ENCODE data around the gene ARFRP1.

ARFRP1 gene

GRCh38 chr20:63743210-63743970, 35.6 kb upstream of the ARFRP1 start:
- no peak for DNase-seq (ENCODE audit: low read depth)

DNA sequence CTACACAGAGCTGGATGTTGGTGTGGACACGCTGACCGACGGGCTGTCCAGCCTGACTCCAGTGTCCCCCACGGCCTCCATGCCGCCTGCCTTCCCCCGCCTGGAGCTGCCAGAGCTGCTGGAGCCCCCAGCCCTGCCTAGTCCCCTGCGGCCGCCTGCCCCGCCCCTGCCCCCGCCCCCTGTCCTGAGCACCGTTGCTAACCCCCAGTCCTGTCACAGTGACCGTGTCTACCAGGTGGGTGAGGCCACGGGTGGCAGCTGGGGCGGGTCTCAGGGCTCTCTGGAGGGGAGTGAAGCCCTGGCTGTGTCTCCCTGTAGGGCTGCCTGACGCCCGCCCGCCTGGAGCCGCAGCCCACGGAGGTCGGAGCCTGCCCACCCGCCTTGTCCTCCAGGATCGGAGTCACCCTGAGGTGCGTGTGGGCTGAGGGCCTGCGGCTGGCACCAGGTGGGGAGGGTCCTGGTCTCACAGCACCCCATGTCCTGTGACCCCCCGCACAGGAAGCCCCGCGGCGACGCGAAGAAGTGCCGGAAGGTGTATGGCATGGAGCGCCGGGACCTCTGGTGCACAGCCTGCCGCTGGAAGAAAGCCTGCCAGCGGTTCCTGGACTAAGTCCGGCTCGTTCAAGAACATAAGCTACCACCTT, 34.7 kb upstream of the ARFRP1 start:
- DNase-seq (ENCODE audit: low read depth): no peak

GRCh38 chr20:63741676-63742380, 34.1 kb upstream of the ARFRP1 start:
- no peak for DNase-seq (ENCODE audit: low read depth)

GRCh38 chr20:63741354-63741675, 33.5 kb upstream of the ARFRP1 start:
- no peak for DNase-seq (ENCODE audit: low read depth)

GRCh38 chr20:63740627-63741353, 33.0 kb upstream of the ARFRP1 start:
- no peak for DNase-seq (ENCODE audit: low read depth)

DNA sequence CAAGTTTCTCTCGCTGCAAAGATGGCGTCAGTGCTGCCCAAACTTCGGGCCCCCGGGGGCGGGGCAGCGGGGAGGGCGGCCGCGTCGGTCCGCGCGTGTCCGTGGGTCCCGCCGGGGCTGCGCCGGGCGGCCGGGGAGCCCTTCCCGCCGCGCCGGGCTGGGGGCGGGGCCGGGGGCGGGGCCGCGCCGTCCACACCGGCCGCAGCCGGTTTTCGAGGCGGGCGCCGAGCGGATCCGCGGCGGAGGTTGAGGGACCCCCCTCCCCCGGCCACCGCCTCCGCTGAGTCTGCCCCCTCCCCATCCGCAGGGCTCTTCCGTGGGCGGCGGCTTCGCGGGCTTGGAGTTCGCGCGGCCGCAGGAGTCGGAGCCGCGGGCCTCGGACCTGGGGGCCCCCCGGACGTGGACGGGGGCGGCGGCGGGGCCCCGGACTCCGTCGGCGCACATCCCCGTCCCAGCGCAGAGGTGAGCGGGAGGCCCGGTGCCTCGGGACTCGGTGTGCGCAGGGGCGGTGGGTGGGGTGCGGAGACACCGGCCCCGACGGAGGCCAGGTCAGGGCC, 32.4 kb upstream of the ARFRP1 start:
- peak; percentile 48 for DNase-seq (ENCODE audit: low read depth)

DNA sequence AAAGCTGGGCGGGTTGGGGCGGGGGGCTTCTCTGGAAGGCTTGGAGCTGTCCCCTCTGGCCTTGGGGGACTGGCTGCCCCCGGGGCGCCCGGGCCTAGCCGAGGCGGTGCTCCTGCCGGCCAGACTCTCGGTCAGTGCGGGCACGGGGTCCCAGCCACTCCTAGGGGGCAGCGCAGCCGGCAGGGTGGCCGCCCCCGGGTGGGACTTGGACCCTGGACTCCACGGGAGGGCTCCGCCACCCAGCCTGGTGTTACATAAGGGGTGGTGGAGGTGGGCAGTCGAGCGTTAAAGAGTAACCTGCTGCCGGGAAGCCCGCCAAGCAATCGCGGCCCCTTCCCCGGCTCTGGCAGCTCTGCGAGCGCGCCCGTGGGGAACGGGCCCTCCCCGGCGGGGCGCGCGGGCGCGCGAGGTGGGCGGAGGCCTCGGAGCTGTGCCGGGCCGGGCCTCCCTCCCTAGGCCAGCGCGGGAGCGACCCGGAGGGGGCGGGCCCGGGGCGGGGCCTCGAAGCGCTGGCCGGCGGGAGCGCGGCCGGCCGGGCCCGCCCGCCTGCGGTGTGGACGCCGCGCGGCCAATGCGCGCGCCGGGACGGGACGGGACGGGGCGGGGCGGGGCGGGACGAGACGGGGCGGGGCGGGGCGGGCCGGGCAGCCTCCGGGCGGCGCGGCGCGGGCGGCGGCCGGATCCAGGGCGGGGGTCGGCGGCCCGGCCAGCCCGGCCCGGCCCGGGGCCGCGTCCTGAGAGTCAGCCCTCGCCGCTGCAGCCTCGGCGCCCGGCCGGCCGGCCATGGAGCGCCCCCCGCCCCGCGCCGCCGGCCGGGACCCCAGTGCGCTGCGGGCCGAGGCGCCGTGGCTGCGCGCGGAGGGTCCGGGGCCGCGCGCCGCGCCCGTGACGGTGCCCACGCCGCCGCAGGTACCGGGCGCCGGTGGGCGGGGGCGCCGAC, 31.6 kb upstream of the ARFRP1 start, which contains the start of gene SLC2A4RG:
TSS of gene SLC2A4RG (plus strand) at position 647 of the 940 bp plus-strand sequence. CDS start at position 784, 137 bp downstream.
- DNase-seq (ENCODE audit: low read depth): peak; percentile 48

DNA sequence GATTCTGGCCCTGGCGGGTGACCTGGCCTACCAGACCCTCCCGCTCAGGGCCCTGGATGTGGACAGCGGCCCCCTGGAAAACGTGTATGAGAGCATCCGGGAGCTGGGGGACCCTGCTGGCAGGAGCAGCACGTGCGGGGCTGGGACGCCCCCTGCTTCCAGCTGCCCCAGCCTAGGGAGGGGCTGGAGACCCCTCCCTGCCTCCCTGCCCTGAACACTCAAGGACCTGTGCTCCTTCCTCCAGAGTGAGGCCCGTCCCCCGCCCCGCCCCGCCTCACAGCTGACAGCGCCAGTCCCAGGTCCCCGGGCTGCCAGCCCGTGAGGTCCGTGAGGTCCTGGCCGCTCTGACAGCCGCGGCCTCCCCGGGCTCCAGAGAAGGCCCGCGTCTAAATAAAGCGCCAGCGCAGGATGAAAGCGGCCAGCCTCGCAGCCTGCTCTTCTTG, 30.9 kb upstream of the ARFRP1 start:
- DNase-seq (ENCODE audit: low read depth): no peak

DNA sequence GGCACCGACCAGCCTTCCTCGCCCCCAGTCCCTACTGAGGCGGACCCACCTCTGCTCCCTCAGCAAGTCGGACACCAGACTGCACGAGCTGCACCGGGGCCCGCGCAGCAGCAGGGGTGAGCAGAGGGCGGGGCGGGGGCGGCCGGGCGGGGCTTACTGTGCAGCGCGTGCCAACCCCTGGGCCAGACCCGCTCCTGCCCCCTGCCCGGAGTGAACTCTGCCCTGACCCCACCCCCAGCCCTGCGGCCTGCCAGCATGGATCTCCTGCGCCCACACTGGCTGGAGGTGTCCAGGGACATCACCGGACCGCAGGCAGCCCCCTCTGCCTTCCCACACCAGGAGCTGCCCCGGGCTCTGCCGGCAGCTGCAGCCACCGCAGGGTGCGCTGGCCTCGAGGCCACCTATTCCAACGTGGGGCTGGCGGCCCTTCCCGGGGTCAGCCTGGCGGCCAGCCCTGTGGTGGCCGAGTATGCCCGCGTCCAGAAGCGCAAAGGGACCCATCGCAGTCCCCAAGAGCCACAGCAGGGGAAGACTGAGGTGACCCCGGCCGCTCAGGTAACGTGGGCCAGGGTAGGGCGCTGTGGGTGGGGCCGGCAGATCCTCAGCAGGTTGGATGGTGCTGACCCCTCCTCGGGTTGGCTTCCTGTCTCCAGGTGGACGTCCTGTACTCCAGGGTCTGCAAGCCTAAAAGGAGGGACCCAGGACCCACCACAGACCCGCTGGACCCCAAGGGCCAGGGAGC, 30.3 kb upstream of the ARFRP1 start:
- no peak for DNase-seq (ENCODE audit: low read depth)

- DNase-seq (ENCODE audit: low read depth): no peak
Observed at GRCh38 chr20:63737695-63737944, 29.8 kb upstream of the ARFRP1 start.

DNA sequence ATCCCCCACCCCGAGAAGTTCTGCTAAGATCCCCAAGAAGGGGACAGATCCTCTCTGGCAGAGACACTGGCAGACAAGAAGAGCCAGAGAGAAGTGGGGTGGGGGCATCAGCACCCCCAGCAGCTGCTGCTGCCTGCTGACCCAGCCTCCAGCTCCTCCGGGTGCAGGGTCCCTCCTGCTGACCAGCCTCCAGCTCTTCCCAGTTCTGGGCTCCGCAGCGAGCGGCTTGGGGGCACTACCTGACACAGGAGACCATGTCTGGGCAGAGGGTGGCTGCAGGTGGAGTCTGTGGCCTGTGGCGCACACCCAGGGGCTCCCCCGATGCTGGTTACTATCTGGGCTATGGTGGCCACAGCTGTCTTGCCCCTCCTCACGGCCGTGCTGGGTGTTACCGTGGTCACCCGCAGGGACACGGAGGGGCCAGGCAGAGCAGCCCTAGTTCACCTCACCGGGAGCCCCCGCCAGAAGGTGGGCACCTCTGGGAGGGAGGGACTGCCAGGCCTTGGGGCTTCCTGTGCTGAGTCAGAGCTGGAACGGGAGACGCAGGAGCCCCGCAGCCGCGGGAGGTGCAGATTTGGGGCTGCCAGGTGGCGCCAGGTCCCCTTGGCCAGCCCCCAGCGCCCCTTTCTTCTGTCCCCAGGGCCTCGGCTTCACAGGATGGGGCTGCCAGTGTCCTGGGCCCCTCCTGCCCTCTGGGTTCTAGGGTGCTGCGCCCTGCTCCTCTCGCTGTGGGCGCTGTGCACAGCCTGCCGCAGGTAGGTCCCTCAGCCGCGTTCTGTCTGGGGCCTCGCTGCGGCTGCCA, 29.3 kb upstream of the ARFRP1 start:
- no peak for DNase-seq (ENCODE audit: low read depth)

GRCh38 chr20:63735859-63736718, 28.3 kb upstream of the ARFRP1 start, which contains the start of gene LIME1:
LIME1 (plus strand) TSS chr20:63736664; CDS start chr20:63737550, 886 bp downstream.
- DNase-seq (ENCODE audit: low read depth): no peak

DNA sequence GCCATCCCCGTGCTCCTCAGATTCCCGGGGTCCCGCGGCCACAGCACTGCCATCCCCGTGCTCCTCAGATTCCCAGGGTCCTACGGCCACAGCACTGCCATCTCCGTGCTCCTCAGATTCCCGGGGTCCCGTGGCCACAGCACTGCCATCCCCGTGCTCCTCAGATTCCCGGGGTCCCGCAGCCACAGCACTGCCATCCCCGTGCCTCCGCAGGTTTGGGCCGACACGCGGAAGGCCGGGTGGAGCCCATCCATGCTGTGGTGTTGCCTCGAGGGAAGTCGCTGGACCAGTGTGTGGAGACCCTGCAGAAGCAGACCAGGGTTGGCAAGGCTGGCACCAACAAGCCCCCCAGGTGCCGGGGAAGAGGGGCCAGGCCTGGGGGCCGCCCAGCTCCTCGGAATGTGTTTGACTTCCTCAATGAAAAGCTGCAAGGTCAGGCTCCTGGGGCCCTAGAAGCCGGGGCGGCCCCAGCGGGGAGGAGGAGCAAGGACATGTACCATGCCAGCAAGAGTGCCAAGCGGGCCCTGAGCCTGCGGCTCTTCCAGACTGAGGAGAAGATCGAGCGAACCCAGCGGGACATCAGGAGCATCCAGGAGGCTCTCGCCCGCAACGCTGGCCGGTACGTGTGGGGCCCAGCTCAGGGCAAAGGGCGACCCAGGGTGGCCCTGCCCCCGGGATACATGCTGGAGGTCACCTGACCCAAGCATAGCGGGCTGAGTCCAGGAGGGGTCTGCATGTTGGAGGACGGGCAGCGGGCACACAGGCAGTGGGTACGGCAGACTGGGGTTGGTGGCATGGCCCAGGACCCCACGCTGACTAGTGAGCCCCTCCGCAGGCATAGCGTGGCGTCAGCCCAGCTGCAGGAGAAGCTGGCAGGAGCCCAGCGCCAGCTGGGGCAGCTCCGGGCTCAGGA, 27.4 kb upstream of the ARFRP1 start:
- DNase-seq (ENCODE audit: low read depth): no peak

- DNase-seq (ENCODE audit: low read depth): no peak
Observed at GRCh38 chr20:63734111-63734945, 26.6 kb upstream of the ARFRP1 start.

GRCh38 chr20:63733579-63734081, 25.9 kb upstream of the ARFRP1 start:
- no peak for DNase-seq (ENCODE audit: low read depth)

DNA sequence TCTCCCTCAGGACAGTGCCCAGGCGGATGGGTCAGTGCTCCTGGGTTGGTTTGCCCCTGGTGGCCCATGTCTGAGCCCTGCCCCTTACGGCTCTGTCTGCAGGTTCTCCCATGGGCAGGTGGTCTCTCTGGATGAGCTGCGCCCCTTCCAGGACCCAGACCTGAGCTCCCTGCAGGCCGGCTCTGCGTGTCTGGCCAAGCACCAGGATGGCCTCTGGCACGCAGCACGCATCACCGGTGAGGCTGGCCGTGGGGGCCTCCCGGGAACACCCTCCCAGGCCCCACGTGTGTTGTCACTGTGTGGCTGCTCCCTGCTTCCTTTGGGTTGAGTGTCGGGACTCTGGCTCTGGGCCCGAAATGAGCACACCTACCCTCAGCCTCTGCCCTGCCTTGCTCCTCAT, 25.3 kb upstream of the ARFRP1 start:
- DNase-seq (ENCODE audit: low read depth): no peak

Measured in CMK (cell line).